SK-N-SH treated with all-trans-retinoic acid at 6 μM for 48 hours (cell line): ENCODE data around the gene MPZL3.
"Not testable (repeated sequence)": the region's sequence is repeated elsewhere in the genome, so short reads cannot be mapped to it uniquely, and the experiment has no call there.

Experiments
- ARNTL ChIP-seq: fragments of 450-650 bp; formaldehyde crosslinking; IDR thresholded peaks from 2 replicates; pipeline ENCODE4 v1.5.0; 2020; ENCODE audit warnings: low read depth, mild to moderate bottlenecking, moderate library complexity, borderline replicate concordance
- BACH2 ChIP-seq: fragments of 250-450 bp; sonication (Bioruptor Pico); IDR thresholded peaks from 2 replicates; pipeline ENCODE4 v1.9.0; 2021; ENCODE audit warnings: mild to moderate bottlenecking, borderline replicate concordance
- CREB5 ChIP-seq: fragments of 250-450 bp; sonication (Bioruptor Pico); IDR thresholded peaks from 2 replicates; pipeline ENCODE4 v1.5.1; 2020; ENCODE audit warnings: low read depth, mild to moderate bottlenecking, moderate library complexity
- PATZ1 ChIP-seq: fragments of 250-450 bp; sonication (Bioruptor Pico); IDR thresholded peaks from 2 replicates; pipeline ENCODE4 v1.8.0; 2020; ENCODE audit warnings: mild to moderate bottlenecking, moderate library complexity, borderline replicate concordance
- SNAI2 ChIP-seq: fragments of 250-450 bp; sonication (Bioruptor Pico); IDR thresholded peaks from 2 replicates; pipeline ENCODE4 v1.5.0; 2020; ENCODE audit warnings: mild to moderate bottlenecking, moderate library complexity

GRCh38 chr11:118192817-118193216, 59.3 kb downstream of the MPZL3 start:
- TF ChIP-seq CREB5 (CRISPR knock-in tag); BACH2; PATZ1 (CRISPR knock-in tag); SNAI2 (CRISPR knock-in tag); ARNTL (CRISPR knock-in tag): not testable (repeated sequence)
